ENCODE data around the gene SYNE2.
"Not testable (repeated sequence)": the region's sequence is repeated elsewhere in the genome, so short reads cannot be mapped to it uniquely, and the experiment has no call there.

SYNE2 gene

GRCh38 chr14:64092338-64092737, 239.5 kb downstream of the SYNE2 start:
- no peak for DNase-seq

DNA sequence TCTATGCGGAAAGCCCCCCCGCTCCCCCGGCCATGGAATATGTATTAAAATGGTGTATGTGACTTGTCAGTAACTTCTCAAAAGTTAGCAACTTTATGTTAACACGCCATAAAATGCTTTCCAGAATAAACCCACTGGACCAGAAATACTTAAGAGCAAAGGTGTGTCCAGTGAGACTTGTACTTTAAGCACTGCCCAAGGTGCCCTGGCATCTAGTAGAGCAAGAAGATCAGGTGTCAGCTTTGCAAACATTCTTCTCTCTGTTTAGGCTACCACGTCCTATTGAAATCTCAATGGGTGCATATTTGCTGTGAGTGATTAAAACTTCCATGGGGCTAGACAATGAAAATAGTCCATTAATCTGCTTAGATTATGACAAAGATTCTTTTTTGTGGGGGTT, 240.1 kb downstream of the SYNE2 start:
- no peak for DNase-seq

DNA sequence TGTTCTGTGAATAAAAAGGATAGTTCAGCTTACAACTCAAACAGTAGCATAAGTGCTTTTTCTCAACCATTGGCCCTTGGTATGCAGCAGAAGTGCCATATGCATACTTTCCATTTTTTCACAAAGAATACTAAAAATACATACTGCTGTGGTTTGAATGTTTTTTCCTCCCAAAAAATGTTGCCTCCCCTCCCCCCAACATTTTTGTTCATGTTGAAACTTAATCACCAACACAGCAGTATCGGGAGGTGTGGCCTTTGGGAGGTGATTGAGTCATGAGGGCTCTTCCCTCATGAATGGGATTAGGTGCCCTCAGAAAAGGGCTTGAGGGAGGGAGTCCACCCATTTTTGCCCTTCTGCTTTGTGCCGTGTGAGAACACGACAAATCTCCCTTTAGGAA, 242.8 kb downstream of the SYNE2 start:
- no peak for DNase-seq

DNA sequence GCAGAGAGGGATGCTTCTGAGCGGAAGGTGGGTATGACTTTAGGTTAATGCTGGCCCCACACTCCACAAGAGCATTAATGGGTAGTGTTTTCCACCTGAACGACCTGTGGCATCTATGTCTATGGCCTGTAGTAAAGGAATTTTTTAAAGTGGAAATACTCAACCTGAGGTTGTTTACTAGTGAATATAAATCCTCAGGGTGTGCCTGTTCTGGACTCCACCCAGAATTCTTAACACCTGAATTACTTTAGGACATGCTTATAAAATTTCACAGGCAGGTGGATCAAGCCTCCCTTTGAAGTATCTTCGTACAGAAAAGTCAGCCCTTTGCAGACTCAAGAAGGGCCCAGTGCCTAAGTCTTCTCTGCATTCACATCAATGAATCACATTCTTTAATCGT, 245.3 kb downstream of the SYNE2 start:
- DNase-seq, result no peak

DNA sequence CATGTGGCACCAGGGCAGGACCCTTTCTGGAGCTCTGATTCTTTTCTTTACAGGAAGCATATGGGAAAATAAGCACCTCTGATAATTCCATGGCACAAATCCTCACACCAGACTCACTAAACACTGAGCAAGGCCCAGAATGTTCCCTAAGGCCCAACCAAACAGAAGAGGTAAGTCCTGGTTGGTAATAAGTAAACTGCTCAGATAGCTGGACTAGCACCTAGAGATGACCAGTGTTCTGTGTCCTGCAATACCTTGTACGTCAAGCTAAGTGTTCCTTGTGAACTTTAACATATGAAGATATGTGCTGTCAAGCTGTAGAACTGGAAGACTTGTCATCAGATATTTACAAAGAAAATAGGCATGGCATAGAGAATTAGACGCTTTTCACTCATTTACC, 254.6 kb downstream of the SYNE2 start:
- DNase-seq, result no peak

DNA sequence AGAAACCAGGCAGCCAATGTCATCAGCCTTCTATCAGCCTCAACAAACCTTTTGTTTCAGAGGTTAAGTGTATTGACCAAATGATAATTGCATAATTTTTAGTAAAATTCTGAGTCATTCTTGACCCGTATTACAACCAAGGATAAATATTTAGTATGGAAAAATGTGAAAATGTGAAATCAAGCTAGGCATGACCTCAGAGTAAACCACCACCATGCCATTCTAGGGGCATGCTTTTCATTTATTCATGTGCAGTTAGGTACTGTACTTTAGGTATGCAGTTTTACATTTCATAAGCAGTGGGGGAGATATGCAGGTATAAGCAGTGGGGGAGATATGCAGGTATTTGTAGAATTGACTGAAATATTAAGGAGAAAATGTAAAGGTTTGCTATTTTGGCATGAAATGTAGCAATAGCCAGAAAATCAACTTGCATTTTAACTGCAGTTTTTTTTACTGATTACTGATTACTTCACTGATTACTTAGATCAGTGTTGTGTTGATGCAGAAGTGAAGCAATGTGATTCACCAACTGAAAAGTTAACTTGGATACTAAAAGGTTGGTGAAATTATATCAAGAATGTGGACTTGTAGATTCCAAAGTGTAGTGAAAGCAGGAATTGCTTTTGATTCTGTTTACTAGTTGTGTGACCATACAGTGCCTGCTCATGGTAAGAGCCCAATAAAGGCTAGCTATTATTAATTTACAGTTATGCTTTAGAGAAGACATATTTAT, 257.2 kb downstream of the SYNE2 start:
- DNase-seq, result no peak

DNA sequence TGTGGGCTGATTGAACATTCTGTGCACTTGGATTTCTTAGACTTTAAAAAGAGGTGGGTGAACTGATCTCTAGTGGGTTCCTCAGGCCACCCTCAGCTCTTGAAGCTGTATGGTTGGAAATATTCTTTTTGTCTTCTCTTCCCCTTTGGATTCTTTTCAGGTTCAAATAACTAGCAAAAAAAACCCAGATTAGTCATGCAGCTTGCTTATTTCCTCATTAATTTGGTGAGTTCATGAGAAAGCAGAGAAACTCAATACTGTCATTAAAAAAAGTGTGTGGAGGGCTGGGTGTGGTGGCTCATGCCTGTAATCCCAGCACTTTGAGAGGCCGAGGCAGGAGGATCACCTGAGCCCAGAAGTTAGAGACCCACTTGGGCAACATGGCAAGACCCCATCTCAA, 258.0 kb downstream of the SYNE2 start:
- DNase-seq, result no peak

DNA sequence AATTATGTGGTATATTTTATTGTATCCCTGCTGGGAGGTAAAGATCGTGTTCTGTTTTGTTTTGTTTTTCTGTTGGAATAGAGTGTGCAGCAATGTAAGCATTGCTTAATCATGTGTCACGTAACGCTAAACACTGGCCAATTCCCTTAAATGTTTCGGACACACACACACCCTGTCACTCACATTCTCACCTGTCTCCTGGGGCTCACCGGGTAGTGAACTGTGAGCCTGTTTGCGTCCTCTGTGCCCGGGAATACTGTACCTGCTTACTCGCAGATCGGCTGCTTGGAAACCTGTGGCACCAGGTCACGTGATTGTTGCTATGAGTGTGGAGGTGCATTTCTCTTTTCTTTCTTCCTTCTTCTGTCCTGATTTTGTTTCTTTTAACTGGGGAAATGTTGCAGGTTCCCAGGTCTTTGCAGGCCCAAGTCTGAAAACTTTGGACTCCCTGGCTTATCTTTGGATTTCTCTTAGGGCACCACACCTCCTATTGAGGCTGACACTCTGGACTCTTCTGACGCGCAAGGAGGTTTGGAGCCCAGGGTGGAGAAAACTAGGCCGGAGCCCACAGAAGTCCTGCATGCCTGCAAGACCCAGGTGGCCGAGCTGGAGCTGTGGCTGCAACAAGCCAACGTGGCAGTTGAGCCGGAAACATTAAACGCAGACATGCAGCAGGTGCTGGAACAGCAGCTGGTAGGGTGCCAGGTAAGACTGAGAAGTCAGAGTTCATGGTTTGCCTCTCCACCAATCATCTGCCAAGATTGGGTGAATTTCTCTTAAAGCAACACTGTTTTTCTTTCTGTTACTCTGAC, 260.3 kb downstream of the SYNE2 start:
- DNase-seq, result no peak

- DNase-seq, result no peak
These were observed 261.4 kb downstream of the SYNE2 start for GRCh38 chr14:64114166-64114565.

DNA sequence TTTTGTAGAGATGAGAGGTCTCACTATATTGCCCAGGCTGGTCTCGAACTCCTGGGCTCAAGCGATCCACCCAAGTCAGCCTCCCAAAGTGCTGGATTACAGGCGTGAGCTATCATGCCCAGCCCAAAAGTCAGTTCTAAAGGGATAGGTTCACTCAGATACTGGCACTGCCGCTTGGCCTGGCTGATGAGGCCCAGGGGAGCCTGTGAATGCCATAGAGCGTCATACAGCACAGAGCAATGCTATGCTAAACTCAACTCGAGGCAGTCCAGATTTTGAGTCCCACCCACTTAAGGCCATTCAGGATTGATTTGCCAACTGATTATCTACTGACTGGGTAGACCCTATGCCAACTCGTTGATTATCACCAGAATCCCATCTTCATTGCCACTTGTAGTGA, 262.0 kb downstream of the SYNE2 start:
- no peak for DNase-seq

DNA sequence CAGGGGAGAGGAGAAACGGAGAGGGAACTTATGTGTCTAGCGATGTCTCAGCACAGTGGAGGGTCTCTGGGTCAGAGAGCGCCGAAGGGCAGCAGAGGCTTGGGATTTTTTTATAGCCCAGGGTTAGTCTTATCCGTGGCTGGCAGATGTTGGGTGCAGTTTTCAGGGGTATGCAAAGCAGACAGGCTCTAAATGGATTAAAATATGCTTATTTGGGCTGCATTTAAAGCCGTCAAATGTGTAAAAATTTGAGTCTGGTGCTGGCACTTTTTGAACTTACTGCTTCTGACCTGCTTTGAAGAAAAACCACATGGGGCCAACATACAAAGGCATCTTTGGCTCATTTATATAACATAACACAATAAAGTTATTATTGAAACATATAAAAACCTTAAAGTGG, 262.6 kb downstream of the SYNE2 start:
- DNase-seq, result no peak

- no peak for DNase-seq
These were observed 265.0 kb downstream of the SYNE2 start for GRCh38 chr14:64117671-64118402.

- DNase-seq, result not testable (repeated sequence)
These were observed 265.6 kb downstream of the SYNE2 start for GRCh38 chr14:64118403-64118742.

GRCh38 chr14:64118892-64119291, 266.1 kb downstream of the SYNE2 start:
- no peak for DNase-seq

DNA sequence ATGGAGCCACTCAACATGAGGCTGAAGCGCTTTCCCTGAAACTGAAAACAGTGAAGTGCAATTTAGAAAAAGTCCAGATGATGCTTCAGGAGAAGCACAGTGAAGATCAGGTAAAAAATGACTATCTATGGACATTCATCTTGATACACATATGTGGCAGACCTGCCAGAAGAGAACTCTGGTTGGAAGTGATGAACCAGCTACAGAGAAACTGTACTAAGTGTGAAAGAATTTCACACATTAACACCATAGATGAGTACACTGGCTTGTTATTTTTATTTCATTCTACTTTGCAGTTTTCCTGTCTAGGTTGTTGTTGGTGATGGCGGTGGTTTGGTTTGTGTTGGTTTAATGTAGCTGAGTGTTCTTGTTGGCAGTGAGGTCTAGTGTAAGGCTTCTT, 266.7 kb downstream of the SYNE2 start:
- no peak for DNase-seq

- no peak for DNase-seq
These were observed 267.2 kb downstream of the SYNE2 start for GRCh38 chr14:64119980-64120379.

DNA sequence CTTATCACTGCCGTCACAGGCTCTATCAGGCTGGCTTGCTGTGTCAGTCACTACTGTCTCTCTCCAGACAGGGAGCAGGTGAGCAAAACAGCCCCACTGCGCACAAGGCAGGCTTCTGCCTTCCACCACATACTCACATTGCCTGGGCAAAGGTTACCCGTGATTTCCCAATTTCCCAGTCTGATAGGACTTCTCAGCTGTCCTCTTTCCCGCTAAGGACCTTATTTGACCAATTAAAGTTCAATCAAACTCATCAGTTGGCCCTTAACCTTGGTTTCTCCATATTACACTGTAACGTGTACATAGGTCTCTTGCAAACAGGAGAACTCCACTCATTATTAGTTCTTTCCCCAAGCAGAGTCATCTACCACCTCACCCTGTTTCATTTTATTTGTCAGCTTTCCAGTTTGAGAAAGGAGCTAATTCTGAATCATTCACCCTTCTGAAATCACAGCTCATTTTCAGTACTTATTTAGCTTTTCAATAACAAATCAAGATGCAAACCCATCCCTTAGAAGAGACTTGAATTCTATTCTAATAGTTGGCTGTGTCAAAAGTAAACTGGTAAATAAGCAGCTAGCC, 270.5 kb downstream of the SYNE2 start:
- no peak for DNase-seq

- DNase-seq, result no peak
These were observed 272.5 kb downstream of the SYNE2 start for GRCh38 chr14:64125270-64125669.

DNA sequence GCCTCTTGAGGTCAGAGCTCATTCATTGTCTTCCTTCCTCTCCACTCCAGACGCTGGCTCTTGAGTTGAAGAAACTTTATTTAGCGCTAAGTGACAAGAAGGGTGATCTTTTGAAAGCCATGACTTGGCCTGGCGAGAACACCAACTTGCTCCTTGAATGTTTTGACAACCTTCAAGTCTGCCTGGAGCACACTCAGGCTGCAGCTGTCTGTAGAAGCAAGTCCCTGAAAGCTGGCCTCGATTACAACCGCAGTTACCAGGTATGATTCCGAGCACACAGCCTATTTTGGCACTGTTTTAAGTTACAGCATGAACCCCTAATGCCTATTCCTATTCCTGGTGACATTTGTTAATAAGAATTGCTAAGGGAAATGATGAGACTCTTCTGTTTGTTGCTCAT, 273.7 kb downstream of the SYNE2 start:
- DNase-seq, result no peak

DNA sequence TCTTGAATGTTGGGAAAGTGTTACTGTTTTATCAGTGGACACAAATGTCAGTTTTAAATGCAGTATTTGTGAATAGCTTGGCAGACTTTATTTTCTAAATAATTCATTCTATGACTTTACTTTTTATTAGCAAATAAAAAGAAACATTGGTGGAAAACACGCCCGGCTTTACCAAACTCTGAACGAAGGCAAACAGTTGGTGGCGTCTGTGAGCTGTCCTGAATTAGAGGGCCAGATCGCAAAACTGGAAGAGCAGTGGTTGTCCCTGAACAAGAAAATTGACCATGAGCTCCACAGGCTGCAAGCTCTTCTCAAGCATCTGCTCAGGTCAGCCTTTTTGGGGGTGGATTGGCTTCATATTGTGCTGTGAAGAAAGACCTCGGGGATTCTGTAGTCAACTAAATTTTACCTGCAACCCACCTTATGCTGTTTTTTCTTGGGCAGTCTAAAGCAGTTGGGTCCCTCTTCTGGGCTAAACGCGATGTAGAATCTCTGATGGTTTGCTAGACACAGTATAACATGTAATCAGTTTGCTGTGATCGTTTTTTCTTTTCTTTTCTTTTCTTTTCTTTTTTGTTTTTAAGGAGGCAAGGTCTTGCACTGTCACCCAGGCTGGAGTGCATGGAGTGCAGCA, 285.0 kb downstream of the SYNE2 start:
- DNase-seq, result no peak

- DNase-seq, result no peak
These were observed 294.5 kb downstream of the SYNE2 start for GRCh38 chr14:64147126-64147790.

DNA sequence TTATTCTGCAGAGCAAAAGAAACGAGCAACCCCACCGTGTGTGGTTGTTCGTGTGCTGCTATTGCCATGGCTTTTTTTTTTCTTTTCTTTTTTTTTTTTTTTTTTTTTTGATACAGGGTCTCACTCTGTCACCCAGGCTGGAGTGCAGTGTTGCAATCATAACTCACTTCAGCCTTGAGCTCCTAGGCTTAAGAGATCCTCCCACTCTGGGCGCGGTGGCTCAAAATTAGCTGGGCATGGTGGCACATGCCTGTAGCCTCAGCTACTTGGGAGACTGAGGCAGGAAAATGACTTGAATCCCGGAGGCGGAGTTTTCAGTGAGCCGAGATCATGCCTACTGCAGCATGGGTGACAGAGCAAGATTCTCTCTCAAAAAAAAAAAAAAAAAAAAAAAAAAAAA, 297.1 kb downstream of the SYNE2 start:
- DNase-seq, result no peak

GRCh38 chr14:64158608-64159007, 305.8 kb downstream of the SYNE2 start:
- no peak for DNase-seq

Measured in amniotic stem cell (primary cell).